ENCODE data around the gene SOX15. TPM values are rescaled to one million over a fixed set of nuclear protein-coding genes. Genes with fewer than 3 reads are reported as not detected.

The SOX15 gene
- total RNA-seq, 1 donor from 2014 or later: 0.89 TPM

GRCh38 chr17:7582396-7583252, 7.3 kb downstream of the SOX15 start:
- ATAC-seq (no peak), DNase-seq (ENCODE audit: missing footprints) (no peak)
- intact Hi-C loops (cut with DNase I): loop anchor here (2.0 to 10.0 kb wide), 2 partner anchors 104 to 258 kb away; partner anchors contain the start of genes NEURL4 and TP53

GRCh38 chr17:7580604-7581575, 9.0 kb downstream of the SOX15 start:
- intact Hi-C loops (cut with DNase I): loop anchor here (10.0 kb wide), 1 partner anchor 256 kb away; the partner anchor contains the start of gene NEURL4
- DNase-seq (ENCODE audit: missing footprints): no peak
- no peak for ATAC-seq

GRCh38 chr17:7579834-7580603, 9.9 kb downstream of the SOX15 start:
- DNase-seq (ENCODE audit: missing footprints) (no peak), ATAC-seq (no peak)
- intact Hi-C loops (cut with DNase I): loop anchor here (10.0 kb wide), 2 partner anchors 255 to 275 kb away; partner anchors contain the start of genes CYB5D1, NAA38, NEURL4 and TMEM88

- intact Hi-C loops (cut with DNase I): loop anchor here (10.0 kb wide), 1 partner anchor 276 kb away; the partner anchor contains the start of genes CYB5D1, NAA38 and TMEM88
- ATAC-seq (peak; percentile 42), DNase-seq (ENCODE audit: missing footprints) (peak; percentile 84)
Observed at GRCh38 chr17:7579001-7579833, 10.7 kb downstream of the SOX15 start, which contains the start of gene CD68. TSS of gene CD68 (plus strand) at chr17:7579638. CDS start at chr17:7579678, 40 bp downstream.

- ATAC-seq (no peak), DNase-seq (ENCODE audit: missing footprints) (no peak)
- intact Hi-C loops (cut with DNase I): loop anchor here (10.0 kb wide), 1 partner anchor 277 kb away; the partner anchor contains the start of genes CYB5D1, NAA38 and TMEM88
Observed at GRCh38 chr17:7577327-7578199, 12.3 kb downstream of the SOX15 start.

GRCh38 chr17:7576432-7576937, 13.4 kb downstream of the SOX15 start:
- no peak for ATAC-seq
- DNase-seq (ENCODE audit: missing footprints): no peak
- intact Hi-C loops (cut with DNase I): loop anchor here (10.0 kb wide), 1 partner anchor 278 kb away; the partner anchor contains the start of genes CYB5D1, NAA38 and TMEM88

- intact Hi-C loops (cut with DNase I): loop anchor here (10.0 kb wide), 1 partner anchor 279 kb away; the partner anchor contains the start of genes CYB5D1, NAA38 and TMEM88
- no peak for ATAC-seq
Observed at GRCh38 chr17:7575959-7576358, 13.9 kb downstream of the SOX15 start.

GRCh38 chr17:7575481-7575883, 14.4 kb downstream of the SOX15 start:
- intact Hi-C loops (cut with DNase I): loop anchor here (10.0 kb wide), 1 partner anchor 279 kb away; the partner anchor contains the start of genes CYB5D1, NAA38 and TMEM88
- no peak for ATAC-seq

More at GRCh38 chr17:7575959-7576358, 13.9 kb downstream of the SOX15 start:
- DNase-seq (ENCODE audit: missing footprints): no peak

GRCh38 chr17:7574176-7574953, 15.5 kb downstream of the SOX15 start:
- intact Hi-C loops (cut with DNase I): loop anchor here (5.0 to 10.0 kb wide), 2 partner anchors 182 to 280 kb away; partner anchors contain the start of genes CYB5D1, NAA38, PLSCR3 and TMEM88
- ATAC-seq (no peak), DNase-seq (ENCODE audit: missing footprints) (no peak)

More at GRCh38 chr17:7575481-7575883, 14.4 kb downstream of the SOX15 start:
- DNase-seq (ENCODE audit: missing footprints): no peak

- intact Hi-C loops (cut with DNase I): loop anchor here (5.0 to 10.0 kb wide), 2 partner anchors 181 to 281 kb away; partner anchors contain the start of genes CYB5D1, NAA38, PLSCR3 and TMEM88
- DNase-seq (ENCODE audit: missing footprints) (peak; percentile 92), ATAC-seq (peak; percentile 71)
Observed at GRCh38 chr17:7573324-7574080, 16.4 kb downstream of the SOX15 start.

GRCh38 chr17:7572588-7573323, 17.1 kb downstream of the SOX15 start:
- peak; percentile 99 for DNase-seq (ENCODE audit: missing footprints)
- peak; percentile 96 for ATAC-seq
- intact Hi-C loops (cut with DNase I): loop anchor here (5.0 to 10.0 kb wide), 2 partner anchors 180 to 282 kb away; partner anchors contain the start of genes CYB5D1, NAA38, PLSCR3 and TMEM88

- ATAC-seq (no peak), DNase-seq (ENCODE audit: missing footprints) (no peak)
- intact Hi-C loops (cut with DNase I): loop anchor here (5.0 to 10.0 kb wide), 2 partner anchors 180 to 283 kb away; partner anchors contain the start of genes CYB5D1, NAA38, PLSCR3 and TMEM88
Observed at GRCh38 chr17:7572338-7572587, 17.6 kb downstream of the SOX15 start.

GRCh38 chr17:7570351-7570750, 19.5 kb downstream of the SOX15 start:
- intact Hi-C loops (cut with DNase I): loop anchor here (5.0 to 10.0 kb wide), 2 partner anchors 178 to 284 kb away; partner anchors contain the start of genes CYB5D1, NAA38, PLSCR3 and TMEM88
- no peak for DNase-seq (ENCODE audit: missing footprints)
- no peak for ATAC-seq
